NCI-H1694 (cell line): Measurements from ENCODE around the gene RAX2.
"Not testable (repeated sequence)": the region's sequence is repeated elsewhere in the genome, so short reads cannot be mapped to it uniquely, and the experiment has no call there.

Source experiments
- DNase-seq: peaks from one replicate; lab custom pipeline; 2025; lab: John Stamatoyannopoulos, UW

RAX2 gene

DNA sequence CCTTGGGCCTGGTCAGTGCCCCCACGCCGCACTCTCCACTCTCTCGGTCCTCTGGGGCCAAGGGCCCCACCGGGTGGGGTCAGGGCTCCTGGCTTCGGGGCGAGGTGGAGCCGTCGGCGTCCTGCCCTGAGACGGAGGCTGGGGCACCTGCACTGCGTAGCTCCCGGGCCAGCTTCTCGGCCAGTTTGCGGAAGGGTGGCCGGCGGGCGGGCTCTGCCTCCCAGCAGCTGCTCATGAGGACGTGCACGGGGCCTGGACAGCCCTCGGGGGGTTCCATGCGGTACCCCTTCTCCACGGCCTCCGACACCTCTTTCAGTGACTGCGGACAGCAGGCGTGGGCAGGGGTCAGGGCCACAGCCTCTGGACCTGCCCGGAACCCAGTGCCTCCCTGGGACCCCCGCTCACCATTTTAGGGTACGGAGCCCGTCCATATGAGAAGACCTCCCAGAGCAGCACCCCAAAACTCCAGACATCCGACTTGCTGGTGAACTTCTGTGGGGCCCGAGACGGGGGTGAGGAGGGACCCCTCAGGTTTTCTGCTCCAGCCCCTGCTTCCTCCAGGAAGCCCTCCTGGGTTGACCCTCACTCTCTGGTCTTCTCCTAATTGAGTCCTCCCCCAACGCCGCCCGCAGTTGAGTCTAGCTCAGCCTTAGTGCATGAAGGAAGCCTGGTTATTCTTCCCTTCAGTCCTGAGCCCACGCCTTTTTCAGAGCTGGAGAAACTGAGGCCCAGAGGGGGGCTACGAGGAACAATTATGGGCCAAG lies 6.3 kb upstream of the RAX2 start:
- DNase-seq: no peak

DNA sequence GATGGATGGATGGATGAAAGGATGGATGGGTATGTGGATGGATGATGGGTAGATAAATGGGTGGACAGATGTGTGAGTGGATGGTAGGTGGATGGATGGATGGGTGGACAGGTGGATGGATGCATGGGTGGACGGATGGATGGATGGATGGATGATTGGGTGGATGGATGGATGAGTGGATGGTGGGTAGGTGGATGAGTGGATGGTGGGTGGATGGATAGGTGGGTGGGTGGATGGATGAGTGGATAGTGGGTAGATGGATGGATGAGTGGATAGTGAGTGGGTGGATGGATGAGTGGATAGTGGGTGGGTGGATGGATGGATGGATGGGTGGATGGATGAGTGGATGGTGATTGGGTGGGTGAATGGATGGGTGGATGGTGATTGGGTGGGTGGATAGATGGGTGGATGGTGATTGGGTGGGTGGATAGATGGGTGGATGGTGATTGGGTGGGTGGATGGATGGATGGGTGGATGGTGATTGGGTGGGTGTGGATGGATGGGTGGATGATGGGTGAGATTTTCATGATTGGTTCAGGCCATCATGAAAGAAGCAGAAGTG lies 4.5 kb upstream of the RAX2 start:
- DNase-seq: no peak

DNA sequence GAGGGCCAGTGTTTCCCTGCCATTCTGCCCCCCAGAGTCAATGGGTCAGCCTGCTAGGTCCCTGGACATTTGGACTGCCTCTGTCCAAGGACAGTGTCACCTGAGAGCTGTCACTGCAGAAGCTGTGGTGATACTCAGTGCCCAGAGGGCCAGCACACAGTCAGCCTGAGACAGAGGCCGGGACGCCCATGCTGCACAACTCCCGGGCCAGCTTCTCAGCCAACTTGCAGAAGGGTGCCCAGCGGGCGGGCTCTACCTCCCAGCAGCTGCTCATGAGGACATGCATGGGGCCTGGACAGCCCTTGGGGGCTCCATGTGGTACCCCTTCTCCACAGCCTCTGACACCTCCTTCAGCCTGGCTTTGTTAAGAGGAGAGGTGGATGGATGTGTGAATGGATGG lies 3.8 kb upstream of the RAX2 start:
- DNase-seq: no peak

DNA sequence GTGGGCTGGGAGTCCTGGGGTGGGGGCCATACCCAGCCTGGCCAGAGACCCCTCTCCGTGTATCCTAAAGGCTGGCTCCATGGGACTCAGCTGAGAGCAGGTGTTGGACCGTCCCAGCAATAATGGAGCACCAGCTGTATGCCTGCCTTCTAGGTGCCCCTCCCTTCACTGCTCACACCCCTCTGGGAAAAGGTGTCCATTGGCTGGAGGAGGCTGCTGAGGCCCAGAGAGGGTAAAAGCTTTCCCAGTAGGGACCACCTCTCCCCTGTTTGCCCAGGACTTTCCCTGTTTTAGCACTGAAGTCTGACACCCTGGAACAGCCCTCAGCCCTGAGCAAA lies 3.3 kb upstream of the RAX2 start:
- DNase-seq: no peak

DNA sequence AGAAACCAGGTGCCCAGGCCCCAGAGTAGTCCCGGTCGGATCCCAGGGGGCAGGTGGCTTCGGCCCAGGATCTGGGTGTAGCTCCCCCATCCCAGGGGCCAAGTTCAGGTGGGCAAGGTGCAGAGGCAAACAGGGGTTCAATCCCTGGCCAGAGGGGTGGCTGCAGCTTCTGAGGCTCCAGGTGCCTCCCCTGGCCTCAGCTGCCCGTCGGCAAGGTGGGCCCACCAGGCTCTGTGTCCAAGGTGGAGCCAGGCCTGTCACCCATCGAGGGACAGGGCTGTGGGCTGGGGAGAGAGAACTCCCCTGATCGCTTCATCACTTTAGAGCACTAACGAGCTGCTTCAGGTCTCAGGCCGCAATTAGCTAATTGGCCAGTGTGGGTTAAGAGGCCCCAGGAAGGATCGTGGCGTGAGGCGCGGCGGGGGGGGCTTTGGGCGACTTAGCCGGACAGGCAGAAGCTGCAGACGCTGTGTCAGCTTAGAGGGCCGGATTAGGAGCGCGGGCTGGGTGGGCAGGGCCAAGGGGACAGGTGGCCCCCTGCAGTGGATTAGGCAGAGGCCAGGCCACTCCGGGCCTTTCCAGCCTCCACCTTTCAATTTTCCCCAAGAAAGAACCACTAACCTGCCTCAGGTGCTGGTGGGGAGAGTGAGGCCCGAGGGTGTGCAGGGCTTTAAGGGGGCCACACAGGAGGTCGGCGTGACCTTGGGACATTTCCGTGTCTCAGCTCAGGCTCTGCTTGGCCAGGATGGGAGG lies 2.8 kb upstream of the RAX2 start:
- no peak for DNase-seq

DNA sequence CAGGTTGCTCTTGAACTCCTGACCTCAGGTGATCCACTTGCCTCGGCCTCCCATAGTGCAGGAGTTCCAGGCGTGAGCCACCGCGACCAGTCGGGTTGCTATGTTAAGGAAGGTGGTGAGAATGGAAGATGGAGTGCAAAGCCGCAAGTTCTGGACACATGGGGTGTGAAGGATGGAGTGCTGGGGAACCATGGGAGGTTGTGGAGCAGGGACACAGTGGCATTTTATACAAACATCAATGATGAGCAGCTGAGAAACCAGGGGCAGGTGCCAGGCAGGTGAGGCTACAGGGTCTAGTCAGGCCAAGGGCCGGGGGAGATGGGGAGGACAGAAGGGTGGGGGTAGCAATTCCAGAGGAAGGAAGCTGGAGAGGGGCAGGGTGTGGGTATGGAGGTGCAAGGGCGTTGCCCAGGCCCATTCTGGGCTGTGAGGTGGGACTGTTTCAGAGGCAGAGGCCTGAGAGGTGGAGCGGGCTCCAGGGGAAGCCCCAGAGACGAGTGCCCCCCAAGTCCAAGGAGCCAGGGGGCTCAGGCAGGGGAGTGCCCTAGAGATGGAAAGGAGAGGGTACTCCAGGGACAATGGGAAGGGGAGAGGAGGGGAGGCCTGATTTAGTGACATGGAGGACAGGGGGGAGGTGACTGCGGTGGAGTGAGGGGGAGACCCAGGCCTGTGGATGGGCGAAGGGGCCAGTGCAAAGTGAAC lies 1.9 kb upstream of the RAX2 start:
- DNase-seq: no peak

DNA sequence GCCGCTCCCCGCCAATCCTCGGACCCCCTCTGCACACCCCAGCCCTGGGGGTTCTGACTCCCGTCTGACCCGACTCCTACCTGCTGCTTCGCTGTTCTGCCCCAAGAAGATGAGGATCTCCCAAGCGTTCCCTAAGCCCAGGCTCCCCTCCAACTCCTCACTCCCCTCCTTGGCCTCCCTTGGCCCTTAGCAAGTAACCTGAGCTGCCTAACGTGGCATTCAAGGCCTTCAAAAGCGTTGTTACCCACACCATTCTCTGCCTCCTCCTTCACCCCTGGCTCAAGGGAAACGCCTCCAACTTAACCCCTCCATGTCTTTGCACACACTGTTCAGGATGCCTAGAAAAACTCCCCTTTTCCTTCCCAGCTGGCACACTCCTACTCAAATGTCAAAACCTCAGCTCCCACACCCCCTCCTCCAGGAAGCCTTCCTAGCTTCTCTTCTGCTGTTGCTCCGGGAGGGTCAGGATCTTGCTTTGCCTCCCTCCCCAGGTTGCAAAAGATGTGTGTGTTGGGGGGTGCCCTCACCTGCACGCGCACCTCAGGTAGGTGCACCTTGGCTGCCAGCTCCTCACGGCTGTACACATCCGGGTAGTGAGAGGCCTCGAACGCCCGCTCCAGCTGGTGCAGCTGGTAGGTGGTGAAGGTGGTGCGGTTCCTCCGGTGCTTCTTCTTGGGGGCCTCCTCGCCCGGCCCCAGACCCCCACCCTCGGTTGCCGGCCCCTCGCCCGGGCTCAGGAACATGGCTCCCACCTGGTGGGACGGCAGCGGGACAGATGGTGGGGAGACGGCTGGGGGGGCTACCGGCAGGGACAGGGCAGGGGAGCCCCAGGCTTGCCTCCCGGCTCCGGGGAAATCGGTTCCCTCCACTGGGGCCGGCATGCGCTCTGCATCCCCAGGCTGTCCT lies 775 bp downstream of the RAX2 start:
- no peak for DNase-seq

DNA sequence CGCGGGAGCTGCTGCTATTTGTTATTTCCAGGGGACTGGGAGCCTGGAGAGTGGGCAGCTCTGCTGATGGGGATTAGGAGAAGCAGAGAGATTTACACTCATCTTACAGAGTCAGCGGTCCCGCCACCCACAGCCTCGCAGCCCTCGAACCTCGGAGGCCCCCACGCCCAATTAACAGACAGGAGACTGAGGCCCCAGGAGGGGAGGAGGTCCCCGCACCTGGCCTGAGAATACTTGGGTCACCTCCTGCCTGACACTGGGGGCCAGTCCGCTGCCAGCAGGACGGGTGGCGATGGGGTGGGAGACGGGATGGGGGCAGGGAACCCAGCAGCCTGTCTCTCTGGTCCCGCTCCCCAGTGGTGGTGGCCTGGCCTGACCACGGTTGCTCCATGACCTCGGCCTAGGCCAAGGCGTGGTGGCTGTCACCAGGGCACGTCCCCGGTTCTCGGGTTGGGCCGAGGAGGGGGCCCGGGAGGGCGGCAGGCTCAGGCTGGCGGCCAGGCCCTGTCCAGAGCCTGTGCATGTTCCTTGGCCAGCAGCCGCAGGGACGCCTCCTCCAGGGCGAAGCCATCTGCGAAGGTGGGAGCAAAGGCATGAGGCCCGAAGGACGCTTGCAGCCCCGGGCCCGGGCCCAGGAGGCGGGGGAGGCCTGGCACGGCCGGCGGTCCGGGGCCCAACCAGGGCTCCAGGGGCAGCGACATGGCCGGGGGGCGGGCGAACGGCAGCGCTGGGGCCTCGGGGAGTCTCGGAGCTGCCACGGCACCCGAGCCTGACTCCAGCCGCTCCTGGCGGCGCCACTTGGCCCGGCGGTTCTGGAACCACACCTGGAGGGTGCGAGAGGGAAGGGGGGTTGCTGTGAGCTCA lies 1.7 kb downstream of the RAX2 start:
- DNase-seq: no peak

DNA sequence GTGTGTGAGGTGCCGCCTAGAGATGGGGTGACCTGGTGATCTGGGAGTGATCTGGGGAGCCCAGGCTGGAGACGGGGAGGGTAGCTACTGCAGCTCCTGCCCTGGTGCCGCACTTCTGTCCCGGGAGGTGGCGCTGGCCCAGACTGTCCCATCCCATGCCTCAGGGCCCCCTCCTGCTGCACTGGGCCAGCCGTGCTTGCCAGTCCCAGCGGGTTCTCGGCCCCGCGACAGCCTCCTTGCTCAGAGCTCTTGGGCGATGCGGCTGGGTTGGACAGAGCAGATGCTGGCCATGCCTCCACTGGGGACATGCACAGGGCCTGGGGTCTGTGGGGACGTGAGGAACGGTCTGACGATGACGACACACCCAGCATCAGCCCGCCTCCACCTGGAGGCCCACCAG lies 2.5 kb downstream of the RAX2 start:
- DNase-seq: no peak

DNA sequence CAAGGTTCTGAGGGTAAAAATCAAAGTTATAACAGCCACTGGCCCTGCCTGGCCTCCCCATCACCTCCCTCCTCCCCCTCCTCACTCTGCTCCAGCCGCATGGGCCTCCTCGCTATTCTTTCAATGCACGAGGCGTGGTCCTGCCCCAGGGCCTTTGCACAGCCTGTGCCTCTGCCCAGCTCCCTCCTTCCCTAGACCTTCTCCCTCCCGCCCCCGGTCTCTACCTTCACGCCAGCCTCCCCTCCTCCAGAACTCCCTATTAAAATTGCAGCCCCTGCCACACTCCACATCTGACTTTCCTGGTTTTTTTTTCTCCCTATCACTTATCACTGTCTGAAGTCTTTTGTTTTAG lies 3.3 kb downstream of the RAX2 start:
- no peak for DNase-seq

DNA sequence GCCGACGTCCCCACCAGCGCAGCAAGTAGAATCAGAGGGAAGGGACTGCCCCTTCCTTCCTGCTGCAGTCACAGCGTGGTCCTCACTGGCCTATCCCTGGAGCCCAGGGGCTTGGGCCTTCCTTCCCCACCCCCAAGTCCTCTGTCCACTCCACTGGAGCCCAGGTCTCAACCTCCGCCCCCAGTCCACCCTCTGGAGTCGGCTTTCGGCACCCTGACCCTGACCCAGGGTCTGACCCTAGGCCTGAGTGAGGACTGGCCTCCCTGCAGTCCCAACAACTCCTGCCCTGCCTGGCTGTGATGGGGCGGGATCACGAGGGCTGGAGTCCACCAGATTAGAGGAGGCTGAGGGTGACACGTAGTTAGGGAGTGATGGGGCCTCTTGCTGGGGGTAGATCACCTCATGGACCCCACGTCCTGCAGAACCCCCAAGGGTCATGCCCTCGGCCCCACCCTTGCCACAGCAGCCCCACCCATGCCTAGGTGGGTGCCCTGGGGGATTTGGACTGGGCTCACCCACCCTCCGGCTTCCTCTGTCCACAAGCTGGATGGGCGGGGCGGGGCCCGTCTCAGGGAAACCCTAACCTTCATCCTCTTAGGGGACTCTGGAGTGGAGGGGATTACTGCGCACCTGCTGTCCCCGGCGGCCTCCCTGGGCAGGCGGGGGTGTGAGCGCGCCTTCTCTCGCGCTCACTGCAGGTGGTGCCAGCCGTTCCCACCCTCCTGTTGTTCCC lies 3.8 kb downstream of the RAX2 start:
- DNase-seq: no peak

DNA sequence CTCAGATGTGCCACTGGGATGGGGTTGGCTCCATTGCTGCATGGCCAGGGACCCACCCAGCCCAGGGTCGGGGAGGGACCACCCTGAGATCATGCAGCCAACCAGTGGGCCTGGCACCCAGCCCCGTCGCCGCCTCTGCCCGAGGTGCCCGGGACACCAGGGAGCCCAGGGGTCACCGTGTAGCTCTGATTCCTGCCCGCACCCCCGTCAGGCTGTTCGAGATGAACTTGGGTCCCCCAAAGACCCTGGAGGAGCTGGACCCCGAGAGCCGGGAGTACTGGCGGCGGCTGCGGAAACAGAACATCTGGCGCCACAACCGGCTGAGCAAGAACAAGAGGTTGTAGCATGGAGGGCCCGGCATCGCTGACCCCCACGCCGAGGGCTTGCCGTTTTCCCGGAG lies 5.0 kb downstream of the RAX2 start:
- DNase-seq: no peak

DNA sequence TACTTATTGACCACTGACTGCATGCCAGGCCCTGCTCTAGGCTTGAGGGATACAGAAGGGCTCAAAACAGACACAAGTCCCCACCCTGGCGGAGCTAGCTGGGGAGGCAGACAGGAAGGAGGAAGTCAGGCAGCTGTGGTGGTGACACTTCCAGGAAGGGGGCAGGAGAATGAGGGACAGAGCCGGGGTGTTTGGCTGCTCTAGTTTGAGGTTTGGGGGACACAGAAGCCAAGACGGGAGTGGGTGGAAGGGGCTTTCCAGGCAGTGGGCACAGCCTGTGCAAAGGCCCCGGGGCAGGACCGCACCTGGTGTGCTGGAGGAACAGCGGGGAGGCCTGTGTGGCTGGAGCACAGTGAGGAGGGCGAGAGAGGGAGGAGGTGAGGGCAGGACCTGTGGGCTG lies 5.5 kb downstream of the RAX2 start:
- no peak for DNase-seq

DNA sequence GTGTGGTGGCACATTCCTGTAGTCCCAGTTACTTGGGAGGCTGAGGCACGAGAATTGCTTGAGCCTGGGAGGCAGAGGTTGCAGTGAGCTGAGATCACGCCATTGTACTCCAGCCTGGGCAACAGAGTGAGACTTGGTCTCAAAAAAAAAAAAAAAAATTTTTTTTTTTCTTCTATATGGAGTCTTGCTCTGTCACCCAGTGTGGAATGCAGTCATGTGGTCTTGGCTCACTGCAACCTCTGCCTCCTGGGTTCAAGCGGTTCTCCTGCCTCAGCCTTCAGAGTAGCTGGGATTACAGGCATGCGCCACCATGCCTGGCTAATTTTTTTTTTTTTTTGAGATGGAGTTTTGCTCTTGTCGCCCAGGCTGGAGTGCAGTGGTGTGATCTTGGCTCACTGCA lies 6.3 kb downstream of the RAX2 start:
- DNase-seq: not testable (repeated sequence)

DNA sequence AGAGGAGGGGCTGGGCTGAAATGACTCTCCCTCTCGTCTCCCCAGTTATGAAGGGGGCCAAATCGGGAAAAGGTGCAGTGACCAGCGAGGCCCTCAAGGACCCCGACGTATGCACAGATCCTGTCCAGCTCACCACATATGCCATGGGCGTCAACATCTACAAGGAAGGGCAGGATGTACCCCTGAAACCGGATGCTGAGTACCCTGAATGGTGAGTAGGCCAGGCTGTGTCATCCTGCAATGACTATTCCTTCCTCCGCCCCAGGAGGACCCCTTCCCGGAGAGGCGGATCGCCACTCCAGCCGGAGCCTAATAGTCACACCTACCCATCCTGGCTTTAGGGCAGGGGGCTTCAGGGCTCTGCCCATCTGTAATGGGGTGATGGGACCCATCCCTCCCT lies 6.9 kb downstream of the RAX2 start:
- DNase-seq: no peak

DNA sequence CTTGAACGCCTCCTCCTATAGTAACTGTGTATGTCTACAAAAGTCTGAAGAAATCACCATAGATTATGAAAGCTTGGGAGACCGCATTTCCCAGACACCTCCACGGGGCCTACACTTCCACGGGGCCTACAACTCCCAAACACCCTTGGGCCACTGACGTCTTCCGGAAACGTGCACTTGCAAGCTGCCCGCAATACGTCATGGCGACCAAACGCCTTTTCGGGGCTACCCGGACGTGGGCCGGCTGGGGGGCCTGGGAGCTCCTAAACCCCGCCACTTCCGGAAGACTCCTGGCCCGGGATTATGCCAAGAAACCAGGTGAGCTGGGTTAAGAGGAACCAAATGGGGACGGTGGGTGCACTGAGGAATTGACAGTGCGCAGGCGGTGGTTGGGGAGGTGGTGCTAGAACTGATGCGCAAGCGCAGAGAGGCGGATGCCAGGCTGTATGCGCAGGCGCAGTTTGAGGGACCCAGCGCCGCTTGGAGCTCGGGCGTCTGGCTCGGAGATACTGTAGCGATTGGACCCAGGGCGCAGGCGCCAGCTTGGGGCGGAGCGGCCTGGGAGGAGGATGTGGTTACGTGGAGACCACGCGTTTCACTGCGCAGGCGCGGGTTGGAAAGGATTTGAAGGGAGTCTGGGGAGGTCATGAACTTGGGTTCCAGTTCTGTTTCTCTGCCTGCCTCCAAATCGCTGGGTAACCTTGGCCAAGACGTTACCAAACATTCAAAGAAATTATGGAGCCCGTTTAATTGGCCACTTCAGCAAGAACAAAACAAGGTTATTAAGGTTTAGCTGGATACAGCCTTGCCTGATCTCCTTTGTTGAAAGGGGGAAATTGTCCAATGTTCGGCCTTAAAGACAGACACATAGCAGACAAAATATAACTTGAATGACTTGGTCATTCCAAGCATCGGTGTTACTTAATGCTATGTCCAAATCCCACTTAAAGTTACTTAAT lies 9.2 kb downstream of the RAX2 start, which contains the start of gene MRPL54:
MRPL54 (plus strand) TSS at position 182 of the 959 bp plus-strand sequence; CDS start at position 201, 19 bp downstream.
- DNase-seq: peak; percentile 94

DNA sequence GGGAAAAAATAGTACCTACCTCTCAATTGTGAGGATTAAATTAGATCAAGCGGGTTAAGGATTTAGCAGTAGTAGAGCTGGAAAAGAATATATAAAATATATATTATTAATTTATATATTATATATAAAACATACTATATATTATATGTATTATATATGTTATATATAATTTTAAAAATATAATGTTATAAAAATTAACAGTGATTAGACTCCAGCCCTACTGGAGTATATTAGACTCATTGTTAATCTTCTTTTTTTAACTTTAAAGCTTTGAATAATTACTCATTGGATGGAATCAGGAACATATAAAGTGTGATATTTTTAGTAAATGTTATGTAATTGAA lies 9.9 kb downstream of the RAX2 start:
- no peak for DNase-seq

DNA sequence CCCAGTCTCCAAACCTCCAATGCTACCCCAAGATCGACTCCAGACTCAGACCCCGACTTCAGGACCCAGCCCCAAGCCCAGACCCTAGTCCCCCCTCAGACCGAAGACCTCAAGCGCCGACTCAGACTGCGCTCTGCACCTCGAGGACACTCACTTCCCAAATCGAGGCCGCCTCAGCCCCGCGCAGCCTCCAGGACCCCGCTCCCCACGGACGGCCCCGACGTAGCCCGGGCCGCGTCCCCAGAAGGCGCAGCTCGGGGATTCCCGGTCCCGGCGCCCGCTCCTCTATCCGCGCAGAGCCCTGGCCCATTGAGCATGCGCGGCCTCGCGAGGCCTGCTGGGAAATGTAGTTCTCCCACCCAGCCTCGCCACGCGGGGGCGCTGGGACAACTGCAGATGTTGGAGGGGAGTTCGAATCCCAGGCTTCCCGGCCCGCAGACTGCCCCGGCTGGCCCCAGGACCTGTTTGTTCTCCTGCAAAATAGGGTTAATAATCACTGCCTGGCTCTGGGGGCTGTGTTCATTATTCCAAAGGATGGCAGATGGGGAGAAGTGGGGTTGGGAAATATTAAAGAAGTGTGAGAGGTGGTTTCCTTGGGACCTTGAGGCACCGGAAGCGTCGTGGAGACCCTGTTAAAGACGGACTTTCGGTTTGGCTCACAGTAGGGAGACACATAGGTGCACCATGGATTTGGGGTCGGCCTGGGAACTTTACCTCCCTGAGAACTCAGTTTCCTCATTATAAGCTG lies 10.5 kb downstream of the RAX2 start, which contains the start of gene APBA3:
APBA3 (minus strand) TSS at position 311 of the 748 bp plus-strand sequence. CDS start 1,428 bp downstream, outside the sequence.
- DNase-seq: peak; percentile 75
